Fibroblast of skin of abdomen (primary cell): ENCODE results near the gene C1QTNF12.

Experiments
- DNase-seq: peaks from one replicate; pipeline ENCODE4 v3.0.0-alpha.2; 2013

The C1QTNF12 gene

DNA sequence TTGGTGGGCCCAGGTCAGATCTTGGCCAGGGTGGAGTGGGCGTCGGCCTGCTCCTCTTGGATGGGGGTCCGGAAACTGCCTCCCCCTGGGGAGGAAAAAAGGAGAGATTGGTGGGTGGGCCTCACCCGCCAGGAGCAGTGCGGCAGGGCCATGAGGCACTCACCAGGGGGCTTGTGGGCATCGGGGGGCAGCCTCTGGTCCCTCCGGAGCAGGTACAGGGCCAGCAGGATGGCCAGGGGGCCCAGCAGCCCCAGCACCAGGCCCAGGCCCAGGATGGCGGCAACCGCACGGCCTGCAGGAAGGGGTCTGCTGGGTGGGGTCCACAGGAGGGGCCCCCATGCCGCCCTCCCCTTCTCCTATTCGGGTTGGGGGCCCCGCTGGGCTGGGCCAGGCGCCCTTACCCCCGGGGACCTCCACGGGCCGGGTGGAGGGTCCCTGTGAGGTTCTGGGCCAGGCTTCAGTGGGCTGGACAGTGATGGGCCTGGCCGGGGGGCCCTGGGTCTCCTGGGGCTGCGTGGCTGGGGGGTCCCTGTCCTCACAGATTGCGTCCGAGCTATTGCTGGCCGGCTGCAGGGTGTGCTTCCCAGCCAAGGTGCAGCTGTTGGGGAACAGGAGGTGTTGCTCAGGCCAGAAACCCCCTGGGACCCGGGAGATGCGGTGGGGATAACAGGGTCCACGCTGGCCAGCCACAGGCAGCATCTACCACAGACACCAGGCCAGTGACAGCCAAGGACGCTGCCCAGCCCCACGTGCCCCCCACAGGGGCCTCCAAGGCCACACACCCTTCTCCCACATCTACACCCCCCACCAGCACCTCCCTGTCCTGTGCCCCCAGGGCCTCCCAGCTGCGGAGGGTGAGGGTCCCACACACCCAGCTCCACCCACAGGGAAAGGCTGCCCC is 34.7 kb downstream of the C1QTNF12 start:
- DNase-seq: no peak

DNA sequence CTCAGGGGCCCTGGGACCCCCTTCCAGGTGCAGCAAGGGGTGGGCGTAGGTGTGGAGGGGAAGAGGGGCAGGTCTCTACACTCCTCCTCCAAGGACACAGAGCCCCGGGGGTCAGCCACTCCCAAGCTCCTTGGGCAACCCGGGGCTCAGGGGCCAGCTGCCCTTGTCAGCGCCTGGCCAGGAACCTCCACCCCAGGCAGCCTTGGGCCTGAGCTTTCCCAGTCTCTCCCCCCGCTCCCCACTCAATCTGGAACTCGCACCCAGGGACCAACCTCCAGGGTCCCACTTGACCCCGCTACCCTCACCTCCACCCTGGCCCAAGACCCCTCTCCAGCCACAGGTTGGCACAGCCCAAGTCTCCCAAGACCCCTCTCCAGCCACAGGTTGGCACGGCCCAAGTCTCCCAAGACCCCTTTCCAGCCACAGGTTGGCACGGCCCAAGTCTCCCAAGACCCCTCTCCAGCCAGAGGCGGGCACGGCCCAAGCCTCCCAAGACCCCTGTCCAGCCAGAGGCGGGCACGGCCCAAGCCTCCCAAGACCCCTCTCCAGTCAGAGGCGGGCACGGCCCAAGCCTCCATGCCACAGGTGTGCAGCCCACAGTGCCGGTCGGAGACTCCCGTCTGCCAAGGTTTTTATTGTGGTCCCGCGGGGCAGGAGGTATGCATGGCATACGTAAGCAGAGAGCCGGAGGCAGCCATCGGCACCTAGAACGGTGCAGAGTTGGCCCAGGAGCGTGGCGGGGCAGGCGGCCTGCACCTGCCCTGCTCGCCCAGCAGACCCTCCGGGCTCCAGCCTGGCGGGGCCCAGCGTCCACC is 35.6 kb downstream of the C1QTNF12 start:
- DNase-seq: no peak

DNA sequence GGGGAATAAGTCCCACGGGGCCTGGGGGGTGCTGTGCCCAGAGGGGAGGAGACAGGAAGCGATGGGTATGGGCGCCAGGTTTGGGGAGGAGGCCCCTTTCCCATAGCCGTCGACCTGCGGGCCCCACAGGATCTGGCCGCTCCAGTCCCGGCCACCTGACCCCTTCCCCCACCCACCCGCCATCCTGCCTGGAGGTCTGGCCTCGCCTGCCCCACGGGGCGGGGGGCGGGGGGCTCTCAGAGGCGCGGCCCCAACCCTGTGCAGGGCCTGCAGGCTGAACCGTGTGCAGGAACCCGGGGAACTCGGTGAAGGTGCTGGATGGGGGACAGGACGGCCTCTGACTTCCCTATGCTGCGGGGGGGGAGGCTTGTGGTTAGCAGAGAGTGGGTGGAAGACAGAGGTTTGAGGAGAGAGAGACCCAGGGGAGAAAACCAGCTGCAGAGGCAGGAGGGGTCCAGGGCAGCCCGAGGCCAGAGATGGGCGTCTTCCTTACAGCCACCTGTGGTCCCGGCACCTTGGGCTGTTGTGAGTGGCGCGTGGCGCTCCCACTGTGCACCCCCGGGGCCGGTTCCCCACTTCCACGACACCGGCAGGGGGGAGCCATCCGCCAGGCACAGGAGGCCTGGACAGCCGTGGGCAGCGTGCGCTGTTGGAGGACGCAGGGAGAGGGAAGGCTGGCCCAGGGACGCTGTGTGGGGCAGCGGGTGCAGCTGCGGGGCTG is 37.6 kb downstream of the C1QTNF12 start:
- DNase-seq: peak; percentile 23

DNA sequence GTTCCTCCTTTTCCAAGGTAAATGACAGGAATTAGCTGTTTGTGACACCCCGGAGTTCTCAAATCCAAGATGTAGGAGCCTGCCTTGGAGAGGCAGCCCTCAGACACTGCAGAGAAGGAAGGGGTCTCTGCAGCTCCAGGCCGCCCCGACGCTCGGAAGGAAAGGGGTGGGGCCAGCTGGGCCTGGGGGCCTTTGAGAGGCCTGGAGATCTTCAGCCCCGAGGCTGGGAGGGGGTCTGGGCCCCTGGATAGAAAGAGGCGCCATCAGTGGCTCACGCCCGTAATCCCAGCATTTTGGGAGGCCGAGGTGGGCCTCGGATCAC is 39.0 kb downstream of the C1QTNF12 start:
- no peak for DNase-seq

DNA sequence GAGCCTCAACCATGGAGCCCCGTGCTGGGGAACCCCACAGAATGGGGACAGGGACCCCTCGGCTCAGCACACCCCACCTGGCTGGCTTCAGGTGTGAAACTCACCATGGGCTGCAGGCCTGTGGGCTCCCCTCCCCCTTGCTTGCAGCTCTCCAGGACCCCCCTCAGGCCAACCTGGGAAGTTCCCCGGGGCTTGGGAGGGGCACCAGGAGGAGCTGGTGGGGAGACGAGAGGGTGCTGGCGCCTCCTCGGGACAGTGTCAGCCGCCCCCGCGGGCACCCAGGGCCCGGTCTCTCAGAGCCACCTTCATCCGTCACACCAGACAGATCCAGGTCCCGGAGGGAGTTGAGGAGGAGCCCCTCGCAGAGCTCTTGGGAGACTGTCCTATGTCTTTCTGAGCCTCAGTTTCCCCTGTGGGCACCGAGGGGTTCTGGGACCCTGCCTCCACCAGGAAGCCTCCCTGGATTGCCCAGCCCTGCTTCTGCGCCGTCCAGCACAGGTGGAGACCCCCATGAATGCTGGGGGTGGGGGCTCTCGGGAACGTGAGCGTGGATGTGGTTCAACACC is 39.5 kb downstream of the C1QTNF12 start:
- no peak for DNase-seq

DNA sequence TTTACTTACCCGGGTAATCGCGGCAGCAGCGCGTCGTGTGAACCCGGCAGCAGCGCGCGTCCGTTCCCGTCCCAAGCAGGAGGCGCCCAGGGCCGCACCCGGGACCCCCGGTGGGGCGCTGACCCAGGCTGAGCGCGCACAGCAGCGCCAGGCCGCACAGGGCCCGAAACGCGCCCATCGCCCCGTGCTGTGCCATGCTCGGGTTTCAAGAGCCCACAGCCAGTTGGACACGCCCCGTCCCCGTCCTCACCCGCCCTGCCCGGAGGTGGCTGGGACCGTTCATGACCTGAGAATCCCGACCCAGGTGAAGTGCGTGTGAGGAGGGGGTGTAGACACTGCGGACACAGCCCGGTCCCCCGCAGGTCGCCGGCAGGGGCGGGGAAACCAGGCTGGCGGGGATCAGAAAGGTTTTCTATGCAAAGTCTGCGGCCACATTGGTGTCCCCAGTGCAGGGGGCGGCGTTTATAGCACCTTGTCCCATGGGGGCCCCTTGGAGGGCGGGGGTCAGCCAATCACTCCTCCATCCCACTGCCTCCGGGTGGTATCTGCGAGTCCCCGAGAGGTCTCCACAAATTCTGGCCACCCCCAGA is 40.1 kb downstream of the C1QTNF12 start, which contains the start of gene TNFRSF18:
Gene TNFRSF18 (minus strand): TSS at position 217 of the 590 bp plus-strand sequence. CDS start 21 bp downstream, at position 196.
- DNase-seq: no peak

DNA sequence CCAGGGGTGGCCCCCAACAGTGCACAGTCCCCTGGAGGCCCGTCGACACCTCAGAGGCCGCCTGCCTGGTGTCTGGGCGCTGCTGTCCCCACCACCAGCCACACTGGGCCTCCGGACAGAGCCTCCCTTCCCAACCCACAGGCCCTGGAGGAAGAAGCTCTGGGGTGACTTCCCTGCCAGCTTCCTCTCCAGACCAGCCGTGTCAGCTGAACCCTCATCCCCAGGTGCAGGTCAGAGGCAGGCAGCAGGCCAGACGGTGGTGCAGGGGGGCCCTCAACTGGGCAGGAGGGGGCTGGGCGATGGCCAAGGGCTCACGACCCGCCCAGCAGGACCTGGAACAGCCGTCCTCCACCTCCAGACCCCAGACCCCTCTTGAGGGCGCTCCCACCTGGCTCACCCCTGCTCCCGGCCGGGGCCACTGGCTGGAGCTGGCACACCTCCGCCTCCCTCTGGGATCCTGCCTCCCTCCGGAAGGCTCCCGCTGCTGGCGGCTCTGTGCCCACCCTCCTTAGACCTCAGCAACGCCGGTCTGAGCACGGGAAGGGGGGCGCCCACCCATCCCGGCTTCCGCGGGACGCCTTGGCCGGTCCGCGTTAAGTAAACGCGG is 40.6 kb downstream of the C1QTNF12 start:
- no peak for DNase-seq

DNA sequence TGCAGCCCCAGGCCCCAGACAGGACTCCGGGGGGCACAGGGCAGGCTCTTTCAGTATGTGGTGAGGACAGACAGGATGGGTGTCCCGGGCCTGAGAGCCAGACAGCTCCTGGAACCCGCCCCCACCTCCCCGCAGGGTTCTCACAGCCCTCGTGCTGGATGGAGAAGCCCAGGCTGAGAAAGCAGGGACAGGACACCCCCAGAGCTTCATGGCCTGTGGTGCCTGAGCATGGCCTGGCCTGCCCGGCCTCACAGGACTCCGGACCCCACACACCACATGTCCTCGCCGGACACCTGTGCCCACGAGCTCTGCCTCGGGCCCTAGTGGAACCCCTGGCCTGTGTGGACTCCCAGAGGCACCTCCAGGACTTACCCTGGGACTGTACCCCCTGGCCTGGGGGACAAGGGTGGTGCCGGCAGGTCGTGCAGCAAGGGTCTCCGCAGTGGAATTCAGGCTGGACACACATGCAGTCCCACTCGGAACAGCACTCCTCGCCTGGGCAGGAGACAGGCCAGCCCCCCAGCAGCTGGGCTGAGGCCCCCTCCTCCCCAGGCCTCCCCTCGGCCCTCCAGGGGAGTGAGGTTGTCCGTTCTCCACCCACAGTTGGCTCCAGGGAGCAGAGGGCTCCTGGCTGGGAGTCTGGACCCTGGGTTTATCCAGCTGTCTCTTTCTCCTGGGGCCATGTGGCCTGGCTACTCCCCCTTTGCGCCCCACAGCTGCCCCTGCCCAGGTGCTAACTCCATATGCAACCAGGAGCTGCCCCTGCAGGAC is 41.3 kb downstream of the C1QTNF12 start:
- DNase-seq: no peak

DNA sequence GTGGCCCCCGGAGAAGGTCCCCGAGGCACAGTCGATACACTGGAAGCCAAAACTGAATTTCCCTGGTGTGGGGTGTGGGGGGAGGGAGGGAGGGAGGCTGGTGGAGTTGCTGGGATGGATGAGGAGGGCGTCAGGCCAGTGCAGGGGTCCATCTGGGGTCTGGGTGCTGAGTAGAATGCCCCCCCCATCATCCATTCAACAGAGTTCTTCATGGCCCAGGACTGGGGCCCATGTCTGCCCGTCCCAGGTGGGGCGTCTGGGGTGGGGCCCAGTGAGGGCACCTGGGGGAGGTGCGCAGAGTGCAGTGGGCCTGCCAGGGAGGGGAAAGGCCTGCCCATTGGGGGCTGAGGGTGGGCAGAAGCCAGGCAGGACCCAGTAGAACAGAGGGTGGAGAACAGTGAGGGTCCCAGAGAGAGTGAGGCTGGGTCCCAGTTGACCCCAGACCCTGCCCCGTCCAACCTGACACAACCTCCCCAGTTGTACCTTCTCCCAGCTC is 42.0 kb downstream of the C1QTNF12 start:
- no peak for DNase-seq

DNA sequence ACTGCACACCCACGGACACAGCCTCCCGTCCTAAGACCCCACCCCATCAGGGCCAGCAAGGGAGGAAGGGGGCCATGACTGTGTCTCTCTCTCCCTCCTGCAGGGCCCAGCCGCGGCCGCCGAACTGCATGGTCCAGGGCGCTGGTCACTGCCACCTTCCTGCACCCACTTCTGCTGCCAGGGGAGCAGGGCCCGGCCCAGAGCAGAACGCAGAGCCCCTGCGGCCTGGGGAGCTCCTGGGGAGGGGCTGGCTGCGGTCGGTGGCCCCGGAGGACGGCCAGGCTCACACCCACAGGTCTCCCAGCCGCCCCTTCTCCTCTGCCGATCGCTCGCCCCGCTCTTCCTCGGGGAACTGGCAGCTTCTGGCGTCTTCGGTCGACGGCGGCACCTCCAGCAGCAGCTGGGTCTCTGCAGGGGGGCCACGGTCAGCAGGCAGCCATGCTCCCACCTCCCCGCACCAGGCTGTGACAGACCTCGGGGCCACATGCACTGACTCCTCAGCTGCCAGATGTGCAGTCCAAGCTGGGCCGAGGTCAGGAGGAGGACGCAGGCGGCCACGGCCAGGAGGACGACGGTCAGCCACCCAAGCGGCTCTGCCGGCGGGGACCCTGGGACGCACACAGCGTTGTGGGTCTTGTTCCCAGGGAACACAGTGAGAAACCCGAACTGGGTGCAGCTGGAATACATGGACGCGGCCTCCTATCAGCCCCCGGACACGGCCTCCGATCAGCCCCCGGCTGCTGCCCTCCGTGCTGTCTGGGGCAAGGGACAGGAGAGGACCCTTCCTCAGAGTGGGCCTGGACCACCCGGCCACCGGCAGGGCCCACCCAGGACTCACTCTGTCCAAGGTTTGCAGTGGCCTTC is 42.7 kb downstream of the C1QTNF12 start:
- DNase-seq: no peak

DNA sequence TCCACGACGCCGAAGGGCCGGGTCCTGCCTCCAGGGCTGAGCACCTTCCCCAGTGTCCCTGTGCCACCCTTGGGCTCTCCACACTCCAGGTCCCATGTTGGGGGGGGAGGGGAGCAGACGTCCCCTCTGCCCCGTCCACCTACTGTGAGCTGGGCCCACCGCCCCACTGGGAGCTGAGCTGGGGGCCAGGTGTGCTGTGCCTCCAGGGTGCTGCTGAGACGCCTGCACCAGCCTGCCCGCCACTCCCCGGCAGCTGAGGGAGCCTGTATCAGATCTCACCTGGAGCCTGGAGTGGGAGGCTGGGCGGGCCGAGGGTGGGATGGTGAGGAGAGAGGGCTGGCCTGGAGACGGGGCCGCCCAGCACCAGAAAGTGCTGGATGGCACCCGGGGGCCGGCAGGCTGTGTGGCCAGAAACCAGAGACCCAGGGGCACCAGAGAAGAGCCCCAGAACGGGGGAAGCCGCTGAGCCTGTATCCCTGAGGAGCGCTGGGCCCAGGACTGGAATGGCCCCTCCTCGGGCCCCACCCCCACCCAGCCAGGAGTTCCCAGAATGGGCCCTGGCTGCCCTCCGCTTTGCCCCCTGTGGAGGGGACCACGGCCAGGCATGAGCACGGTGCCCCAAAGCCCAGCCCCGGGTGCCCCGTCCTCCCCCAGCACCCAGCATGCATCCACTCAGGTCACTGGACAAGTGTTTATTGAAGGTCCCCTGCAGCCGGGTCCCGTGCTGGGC is 43.5 kb downstream of the C1QTNF12 start:
- no peak for DNase-seq

DNA sequence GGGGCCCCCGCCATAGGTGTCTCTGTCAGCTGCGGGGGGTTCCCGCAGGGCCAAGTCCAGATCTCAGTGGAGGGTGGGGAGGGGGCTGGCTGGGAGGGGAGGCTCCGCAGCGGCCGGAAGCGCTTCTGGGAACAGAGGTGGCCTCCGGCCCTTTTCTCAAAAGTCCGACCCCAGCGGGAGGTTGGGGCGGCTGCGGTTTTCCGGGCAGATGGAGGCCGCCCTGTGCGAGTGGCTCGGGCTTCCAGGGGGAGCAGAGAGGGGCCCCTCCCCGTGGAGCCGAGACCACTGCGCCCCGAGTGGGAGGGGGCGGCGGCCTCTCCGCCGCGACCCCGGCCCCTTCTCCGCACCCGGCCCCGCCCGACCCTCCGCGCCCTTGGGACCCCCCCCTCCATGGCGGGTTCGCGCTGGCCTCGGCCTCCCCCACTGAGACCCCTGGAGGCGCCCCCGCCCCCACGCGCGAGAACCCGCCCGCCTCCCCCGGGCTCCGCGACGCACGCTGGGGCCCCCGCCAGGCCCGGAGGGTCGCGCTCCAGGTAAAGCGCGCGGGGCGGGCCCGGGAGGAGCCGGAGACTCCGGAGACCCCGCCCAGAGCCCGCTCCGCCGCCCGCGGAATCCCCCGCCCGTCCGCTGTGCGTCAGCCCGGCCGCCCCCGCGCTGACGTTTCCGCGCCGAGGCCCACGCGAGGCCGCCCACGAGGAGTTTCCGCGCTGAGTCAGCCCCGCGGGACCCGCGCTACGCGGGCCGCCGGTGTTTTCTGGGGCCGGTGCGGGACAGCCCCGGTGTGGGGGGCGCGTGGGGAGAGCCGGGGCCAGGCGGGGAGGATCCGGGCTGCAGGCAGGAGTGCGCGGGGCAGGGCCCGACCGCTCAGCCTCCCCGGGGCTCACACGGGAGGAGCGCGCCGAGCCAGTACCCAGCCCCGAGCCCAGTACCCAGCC is 45.4 kb downstream of the C1QTNF12 start:
- peak; percentile 30 for DNase-seq

DNA sequence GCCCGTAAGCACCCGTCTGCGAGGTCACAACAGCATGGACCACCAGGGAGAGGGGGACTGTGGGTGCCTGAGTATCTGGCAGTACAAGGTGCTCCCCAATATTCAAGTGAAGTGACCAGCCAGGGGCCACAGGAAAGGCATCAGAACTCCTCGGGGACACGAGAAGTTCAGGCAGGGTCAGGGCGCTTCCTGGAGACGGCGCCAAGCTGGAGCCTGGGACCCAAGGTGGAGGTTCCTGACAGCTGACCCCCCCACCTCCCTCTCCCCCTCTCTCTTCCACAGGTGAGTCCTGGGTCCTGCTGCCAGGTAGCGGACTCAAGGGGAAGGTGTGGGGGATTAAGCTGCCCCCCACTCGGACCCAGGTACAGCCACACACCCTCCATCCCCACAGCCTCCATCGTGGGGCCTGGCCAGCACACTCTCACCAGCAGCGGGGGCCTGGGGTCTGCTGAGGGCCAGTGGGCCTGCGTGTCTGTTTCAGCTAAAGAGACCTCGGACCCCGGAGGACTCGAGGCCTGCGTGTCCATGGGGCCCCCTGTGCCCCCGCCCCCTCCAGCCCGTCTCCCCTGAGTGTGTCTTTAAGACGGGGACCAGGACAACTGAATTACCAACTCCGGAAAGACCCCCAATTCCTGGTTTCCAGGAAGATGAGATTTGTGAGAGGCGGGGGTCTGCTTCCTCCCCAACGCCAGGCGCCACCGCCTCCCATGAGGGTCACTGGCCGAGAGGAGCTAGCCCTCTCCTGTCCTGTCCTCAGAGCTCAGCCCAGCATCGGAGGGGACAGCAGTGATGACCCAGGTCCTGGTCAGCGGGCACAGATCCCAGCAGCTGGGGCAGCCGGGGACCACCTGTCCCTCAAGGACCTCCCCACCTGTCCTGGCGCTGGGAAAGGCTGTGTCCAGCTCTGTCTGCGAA is 46.3 kb downstream of the C1QTNF12 start:
- no peak for DNase-seq

DNA sequence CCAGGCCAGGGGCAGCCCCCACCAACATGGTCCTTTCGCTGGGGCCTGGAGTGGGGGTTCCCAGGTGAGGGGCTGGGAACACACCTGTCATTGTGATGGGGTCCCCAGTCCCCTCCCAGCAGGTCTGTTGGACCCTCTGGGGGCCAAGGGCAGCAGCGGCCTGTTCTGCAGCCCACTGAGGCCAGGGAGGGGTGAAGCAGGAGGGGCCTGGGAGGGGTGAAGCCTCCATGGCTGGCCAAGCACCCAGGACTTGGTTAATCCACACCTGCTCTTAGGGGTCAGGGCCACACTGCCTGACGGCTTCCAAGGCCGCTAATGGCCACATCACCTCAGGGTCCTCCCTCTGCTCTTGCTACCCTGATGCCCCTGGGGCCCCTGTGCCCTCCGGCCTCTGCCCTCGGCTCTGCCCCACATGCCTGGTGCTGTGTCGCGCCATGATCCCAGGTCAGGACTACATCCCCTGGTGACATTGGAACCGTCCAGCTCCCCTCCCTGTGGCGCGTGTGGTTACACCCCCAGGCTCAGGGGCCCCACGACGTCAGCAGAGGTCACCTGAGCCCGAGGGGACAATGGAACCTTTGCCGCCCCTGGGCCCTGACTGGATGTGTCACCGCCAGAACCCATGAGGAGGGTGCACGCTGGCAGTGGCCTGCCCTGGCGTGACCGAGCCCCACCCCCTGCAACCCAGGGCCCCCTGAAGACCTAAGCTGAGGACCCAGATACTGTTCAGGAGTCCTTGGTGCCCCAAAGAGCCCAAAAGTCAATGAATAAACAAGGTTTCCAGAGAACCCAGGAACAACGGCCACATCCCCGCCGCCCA is 47.2 kb downstream of the C1QTNF12 start:
- DNase-seq: no peak

DNA sequence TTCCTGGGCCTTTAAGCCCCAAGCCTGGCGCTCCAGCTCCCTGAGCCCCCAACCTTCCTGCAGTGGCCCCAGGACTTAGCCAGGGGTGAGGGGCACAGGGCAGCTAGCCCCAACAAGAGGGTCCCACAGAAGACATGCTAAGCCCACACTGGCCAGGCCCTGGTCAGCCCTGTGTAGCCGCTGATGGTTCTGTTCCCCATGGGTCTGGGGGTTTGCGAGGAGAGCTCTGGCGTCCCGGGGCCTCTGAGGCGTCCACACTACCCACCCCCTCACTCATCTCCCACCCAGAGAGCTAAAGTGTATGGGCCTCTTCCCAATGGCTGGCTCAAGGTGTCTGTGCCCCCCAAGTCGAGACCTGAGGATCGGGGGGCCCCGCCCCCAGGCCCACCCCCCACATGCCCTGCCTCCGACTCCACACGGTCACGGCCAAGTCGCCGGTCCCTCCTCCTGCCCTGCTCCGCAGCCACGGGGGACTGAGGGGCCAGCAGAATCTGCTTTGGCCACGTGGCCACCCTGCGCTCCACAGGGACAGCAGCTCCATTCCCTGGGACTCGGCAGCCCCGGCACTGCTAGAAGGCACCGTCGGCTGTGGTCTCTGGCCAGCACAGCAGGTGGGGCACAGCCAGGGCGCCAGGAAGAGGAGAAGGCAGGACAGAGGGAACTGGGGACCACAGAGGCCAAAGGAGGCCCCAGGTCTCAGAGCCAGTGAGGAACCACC is 47.9 kb downstream of the C1QTNF12 start:
- DNase-seq: no peak
